NB4 (cell line): ENCODE results near the gene SEMA5B.

Experiments used
- CTCF ChIP-seq: IDR thresholded peaks from one replicate; pipeline ENCODE4 v1.5.1; 2012; ENCODE audit warnings: low read depth, low read length
- MAX ChIP-seq: IDR thresholded peaks from 2 replicates; pipeline ENCODE4 v1.6.1; 2011; ENCODE audit warnings: low read depth, low read length
- POLR2A ChIP-seq: IDR thresholded peaks from 2 replicates; pipeline ENCODE4 v1.6.1; 2011; ENCODE audit warnings: mild to moderate bottlenecking; ENCODE audit not compliant: insufficient read length; ENCODE audit errors: extremely low read depth

GRCh38 chr3:122873741-122874515 lies 153.6 kb downstream of the SEMA5B start:
- no peak for TF ChIP-seq CTCF
- no peak for TF ChIP-seq POLR2A
- TF ChIP-seq MAX, result no peak
